Inflammatory macrophage treated with lipopolysaccharide for 1 hour (primary cell): ENCODE results near the gene ZW10.
A peak's percentile ranks its signal among the peaks of the same experiment; 100 is the strongest.
"Not testable (repeated sequence)": the region's sequence is repeated elsewhere in the genome, so short reads cannot be mapped to it uniquely, and the experiment has no call there.

Source experiments
- DNase-seq, 2 donors: peaks; one replicate each; pipeline ENCODE4 v3.0.0-alpha.2; 2020 to 2022

ZW10 gene, protein sequence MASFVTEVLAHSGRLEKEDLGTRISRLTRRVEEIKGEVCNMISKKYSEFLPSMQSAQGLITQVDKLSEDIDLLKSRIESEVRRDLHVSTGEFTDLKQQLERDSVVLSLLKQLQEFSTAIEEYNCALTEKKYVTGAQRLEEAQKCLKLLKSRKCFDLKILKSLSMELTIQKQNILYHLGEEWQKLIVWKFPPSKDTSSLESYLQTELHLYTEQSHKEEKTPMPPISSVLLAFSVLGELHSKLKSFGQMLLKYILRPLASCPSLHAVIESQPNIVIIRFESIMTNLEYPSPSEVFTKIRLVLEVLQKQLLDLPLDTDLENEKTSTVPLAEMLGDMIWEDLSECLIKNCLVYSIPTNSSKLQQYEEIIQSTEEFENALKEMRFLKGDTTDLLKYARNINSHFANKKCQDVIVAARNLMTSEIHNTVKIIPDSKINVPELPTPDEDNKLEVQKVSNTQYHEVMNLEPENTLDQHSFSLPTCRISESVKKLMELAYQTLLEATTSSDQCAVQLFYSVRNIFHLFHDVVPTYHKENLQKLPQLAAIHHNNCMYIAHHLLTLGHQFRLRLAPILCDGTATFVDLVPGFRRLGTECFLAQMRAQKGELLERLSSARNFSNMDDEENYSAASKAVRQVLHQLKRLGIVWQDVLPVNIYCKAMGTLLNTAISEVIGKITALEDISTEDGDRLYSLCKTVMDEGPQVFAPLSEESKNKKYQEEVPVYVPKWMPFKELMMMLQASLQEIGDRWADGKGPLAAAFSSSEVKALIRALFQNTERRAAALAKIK

DNA sequence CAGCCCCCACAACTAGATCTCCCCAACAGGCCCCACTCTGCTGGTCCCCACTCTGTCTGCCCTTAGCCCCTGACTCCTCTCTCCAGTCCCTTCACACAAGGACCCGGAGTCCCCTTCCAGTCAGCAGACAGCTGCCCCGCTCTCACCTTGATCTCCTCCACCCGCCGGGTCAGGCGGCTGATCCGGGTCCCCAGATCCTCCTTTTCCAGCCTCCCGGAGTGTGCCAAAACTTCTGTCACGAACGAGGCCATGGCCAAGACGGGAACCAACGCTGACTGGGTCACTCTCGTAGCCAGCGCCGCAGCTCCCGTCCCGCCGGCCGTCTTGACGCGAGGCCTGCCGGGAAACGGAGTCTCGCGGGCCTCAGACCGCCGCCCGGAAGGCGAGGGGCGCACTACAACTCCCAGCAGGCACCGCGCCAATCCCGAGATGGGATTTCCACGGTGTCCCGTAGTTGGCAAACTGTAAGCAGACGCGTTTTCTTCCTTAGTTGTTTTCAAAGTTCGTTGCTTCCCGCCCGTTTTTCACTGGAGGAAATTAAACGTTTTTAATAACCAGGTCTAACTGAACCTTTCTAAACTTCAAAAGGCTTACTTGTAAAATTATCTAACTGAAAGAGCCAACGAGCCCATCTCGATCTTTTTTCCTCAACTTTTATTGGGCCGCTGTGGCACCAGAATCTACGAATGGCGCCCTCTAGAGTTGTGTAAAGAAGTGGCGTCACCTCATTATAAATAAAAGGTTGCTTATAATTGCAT is at the start of gene ZW10:
Gene ZW10, minus strand, starts transcription at position 277 of the 758 bp plus-strand sequence. Its CDS starts 26 bp downstream, at position 251.
- DNase-seq, result peak; percentile 94 to 95

DNA sequence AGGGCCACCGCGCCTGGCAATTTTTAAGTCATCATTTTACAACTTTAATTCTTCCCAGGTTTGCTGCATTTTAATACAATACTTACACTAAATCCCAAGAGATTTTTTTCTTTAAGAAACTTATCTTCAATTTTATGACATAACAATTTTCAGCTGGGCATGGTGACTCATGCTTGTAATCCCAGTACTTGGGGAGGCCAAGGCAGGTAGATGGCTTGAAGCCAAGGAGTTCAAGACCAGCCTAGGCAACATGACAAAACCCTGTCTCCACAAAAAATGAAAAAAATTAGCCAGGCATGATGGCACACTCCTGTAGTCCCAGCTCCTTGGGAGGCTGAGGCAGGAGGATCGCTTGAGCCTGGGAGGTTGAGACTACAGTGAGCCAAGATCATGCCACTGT is 44.9 kb upstream of the ZW10 start:
- DNase-seq, result no peak

GRCh38 chr11:113817626-113818025 is 44.1 kb upstream of the ZW10 start:
- no peak for DNase-seq

DNA sequence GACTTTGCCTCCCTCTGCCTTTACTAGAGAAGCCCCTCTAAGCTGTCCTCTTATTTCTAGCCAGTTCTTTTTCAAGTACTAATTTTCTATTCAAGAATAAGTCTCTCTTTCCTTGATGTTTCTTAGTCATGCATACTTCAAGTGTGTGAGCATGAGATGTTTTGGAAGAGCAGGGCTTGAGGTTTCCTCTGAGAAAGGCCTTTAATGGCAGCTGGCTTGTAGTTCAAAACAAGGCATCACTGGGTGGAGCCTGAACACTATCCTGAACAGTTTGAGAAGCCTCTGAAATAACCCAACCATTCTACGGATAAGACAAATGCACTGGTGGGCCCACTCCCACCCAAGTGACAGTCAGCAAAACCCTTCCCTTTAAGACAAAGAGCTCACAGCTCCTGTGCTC is 43.7 kb upstream of the ZW10 start:
- DNase-seq, result no peak

GRCh38 chr11:113814181-113814580 is 40.7 kb upstream of the ZW10 start:
- no peak for DNase-seq

DNA sequence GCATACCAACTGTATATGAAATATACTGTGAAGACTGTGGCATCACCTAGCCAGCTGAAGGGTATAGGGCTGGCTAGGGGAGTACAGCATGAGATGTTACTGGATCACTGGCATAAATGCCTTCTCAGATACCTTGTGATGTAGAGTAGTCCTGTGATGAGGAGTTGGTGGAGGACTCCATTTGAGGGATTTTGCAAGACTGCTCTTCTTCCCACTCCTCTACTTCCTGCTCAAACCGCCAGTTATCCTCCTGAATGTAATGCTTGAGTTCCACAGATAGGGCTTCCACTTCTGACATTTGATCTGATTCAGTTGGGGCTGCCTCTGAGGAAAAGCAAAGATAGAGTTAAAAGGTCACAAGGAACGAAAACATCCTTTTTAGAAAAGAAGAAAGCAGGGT is 35.4 kb upstream of the ZW10 start:
- DNase-seq, result peak in 1 of 2 donors; percentile 34

DNA sequence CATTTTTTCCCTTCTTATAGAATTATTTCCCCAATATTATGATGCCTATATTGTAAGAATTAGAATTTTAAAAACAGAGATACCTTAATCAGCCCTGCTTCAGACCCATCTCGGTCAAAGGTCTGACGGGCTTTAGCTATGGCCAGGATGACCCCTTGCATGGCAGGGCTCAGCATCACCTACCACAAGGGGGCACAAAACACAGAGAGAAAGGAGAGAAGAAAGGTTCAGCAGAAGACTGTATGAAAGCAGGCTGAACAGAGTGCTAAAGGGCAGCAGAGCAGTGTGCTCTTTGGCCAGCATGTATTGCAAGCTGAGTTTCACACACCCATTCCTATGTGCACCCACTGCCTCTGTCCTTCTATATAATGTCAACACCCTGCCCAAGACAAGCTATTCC is 32.9 kb upstream of the ZW10 start:
- peak in 1 of 2 donors; percentile 7 for DNase-seq

- no peak for DNase-seq
Measured at GRCh38 chr11:113805640-113806039, 32.1 kb upstream of the ZW10 start.

DNA sequence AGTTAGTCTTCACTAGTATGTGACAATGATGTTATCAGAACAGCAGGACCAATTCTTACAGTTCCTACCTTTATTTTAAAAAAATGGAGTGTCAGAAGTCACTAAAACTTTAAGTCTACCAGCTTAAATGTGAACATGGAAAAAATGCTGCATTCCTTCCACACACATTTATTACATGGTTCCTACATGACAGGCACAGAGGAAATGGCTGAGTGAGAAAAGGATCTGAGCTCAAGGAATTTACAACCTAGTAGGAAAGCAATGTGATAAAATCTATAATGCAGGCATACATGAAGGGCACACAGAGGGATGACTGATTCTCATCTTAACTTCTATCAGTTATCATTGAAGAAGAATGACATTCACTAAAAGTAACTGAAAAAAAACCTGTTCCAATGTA is 29.1 kb upstream of the ZW10 start:
- DNase-seq, result no peak

DNA sequence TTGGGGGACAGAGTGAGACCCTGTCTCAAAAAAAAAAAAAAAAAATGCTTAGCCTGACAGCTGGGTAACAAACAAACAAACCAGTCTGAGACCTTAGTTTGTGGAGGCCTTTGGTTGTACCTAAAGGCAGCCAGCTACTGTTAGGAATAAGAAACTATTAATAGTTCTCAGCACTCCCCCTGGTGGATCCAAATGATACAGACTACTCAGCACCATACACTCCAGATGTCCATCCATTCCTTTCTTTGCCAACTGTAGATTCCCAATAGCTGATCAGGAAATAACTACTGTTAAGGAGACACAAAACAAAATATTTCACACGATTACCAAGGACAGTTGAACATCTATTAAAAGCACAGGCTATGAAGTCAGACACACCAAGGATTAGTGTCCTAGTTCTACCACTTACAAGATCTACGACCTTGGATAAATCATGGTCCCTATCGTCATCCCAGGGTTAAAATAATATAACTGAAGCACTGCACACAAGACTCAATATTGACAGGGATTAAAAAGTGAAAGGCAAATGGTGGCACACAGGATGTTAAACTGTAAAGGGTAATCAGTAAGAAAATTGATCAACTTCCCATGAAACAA is 23.3 kb upstream of the ZW10 start:
- peak; percentile 9 to 56 for DNase-seq

DNA sequence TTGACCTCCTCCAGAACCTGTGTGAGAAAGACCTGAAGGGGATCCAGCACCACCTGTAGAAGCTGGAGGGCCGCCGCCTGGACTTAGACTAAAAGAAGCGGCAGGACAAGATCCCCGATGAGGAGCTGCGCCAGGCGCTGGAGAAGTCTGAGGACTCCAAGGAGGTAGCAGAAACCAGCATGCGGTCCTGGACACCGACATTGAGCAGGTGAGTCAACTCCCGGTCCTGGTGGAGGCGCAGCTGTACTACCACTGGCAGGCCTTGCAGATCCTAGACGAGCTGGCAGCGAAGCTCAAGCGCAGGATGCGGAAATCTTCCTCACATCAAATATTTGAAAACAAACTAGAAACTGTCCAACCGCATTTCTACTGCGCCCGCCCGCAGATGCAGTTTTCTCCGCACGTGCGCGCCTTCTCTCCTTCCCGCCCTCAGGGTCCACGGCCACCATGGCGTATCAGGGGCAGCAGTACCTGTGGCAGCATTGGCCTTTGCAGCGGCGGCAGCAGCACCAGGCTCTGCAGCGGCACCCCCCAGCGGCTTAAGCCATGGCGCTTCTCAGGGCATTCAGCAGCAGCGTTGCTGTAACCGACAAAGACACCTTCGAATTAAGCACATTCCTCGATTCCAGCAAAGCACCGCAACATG is 16.3 kb upstream of the ZW10 start:
- DNase-seq, result no peak

DNA sequence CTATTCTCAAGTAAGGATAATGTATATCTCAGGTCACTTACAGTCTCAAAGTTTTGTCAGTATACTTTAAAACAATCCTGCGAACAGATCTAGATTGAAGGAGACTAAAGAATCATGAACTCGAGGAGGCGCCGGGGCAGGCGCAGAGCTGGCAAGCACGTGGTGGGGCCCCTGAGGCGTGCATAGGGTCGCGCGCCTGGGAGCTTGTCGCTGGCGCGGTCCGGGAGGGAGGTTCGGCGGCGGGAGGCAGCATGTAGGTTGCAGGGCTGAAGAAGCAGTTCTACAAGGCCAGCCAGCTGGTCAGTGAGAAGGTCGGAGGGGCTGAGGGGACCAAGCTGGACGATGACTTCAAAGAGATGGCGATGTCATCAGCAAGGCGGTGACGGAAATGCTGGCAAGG is 15.5 kb upstream of the ZW10 start:
- not testable (repeated sequence) for DNase-seq

DNA sequence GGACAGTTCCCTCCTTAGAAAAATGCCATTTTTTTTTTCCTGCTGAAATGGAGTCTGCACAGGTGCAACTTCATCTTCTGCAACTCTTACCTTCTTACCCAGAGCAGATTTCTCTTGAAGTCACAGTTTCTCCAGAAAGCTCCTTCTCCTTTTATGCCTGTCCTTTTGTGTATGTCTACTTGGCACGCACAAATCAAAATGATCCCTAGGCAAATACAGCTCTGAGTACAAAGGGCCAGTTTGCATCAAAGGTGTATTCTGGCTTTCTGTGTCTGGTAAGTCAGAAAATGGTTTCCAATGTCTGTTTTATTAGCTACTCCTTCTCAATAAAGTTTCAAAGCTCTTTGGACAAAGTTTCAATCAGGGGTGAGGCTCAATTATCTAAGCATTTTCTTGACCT is 8.6 kb upstream of the ZW10 start:
- DNase-seq, result no peak

DNA sequence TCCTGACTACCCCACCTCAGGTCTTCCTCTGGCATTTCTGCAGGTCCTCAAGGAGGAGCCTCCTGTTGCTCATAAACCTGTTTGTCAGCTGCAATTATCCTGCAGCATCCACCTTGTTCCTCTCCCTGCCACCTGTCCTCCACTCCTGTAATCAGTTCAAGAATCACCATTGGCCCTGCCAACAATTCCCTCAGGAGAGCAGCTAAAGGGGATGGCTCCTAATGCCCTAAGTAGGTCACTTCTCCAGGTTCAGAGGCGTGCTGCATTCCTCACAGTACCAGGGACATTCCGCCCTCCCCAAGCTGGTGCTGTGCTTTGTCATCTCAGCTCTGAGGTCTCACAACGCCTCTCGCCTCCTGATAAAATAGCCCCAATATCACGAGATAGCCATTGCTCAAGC is 8.2 kb upstream of the ZW10 start:
- no peak for DNase-seq

- DNase-seq, result no peak
Measured at GRCh38 chr11:113779496-113779895, 6.0 kb upstream of the ZW10 start, which contains the start of gene CLDN25. Gene CLDN25 (plus strand): TSS chr11:113779796. CDS start chr11:113779796, 0 bp downstream.

- DNase-seq, result peak in 1 of 2 donors; percentile 15
Measured at GRCh38 chr11:113778111-113778910, 4.8 kb upstream of the ZW10 start.

- DNase-seq, result no peak
Measured at GRCh38 chr11:113774174-113774503, 647 bp upstream of the ZW10 start.

- DNase-seq, result no peak
Measured at GRCh38 chr11:113773092-113773415, 438 bp downstream of the ZW10 start.

GRCh38 chr11:113771964-113772363 is 1.5 kb downstream of the ZW10 start:
- DNase-seq, result no peak

DNA sequence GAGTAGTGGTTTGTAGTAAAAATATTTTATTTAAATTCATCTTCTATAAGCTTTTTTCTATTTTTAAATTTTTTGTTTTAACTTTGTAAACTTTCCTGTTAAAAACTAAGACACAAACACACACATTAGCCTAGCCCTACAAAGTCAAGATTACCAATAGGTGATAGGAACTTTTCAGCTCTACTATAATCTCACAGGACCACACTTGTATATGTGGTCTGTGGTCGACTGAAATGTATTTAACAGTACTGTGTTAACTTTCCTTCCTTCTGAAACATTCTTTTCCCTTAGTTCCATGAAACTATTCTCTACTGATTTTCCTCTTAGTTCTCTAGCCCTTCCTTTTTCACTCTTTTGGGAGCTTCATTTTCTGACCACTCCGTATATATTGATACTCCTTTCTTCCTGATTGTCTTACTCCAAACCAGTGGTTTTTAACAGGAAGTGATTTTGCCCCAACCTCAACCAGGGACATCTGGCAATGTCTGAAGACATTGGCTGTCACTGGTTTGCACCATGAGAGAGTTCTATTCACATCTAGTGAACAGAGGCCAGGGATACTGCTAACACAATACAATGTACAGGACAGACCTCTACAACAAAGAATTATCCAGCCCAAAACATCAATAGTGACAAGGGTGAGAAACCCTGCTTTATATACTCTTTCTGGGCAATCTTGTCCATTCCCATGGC is 8.8 kb downstream of the ZW10 start:
- no peak for DNase-seq

- not testable (repeated sequence) for DNase-seq
Measured at GRCh38 chr11:113763040-113763439, 10.5 kb downstream of the ZW10 start.
